Adipose tissue (tissue), 3 donors: ENCODE results near the gene PARK7. TPM values are rescaled to one million over a fixed set of nuclear protein-coding genes. Genes with fewer than 3 reads are reported as not detected.
A peak's percentile ranks its signal among the peaks of the same experiment; 100 is the strongest.
"Not testable (repeated sequence)": the region's sequence is repeated elsewhere in the genome, so short reads cannot be mapped to it uniquely, and the experiment has no call there.

Source experiments
- H3K27ac ChIP-seq: one replicate; pipeline ENCODE4 v1.5.1; 2013; ENCODE audit warnings: low read depth, low read length
- WGBS, 3 donors: extraction: QIAGEN DNeasy Blood & Tissue Kit; methylation state at CpG; one replicate each; pipeline ENCODE4 v1.1.7; 2013; 5-methylcytosine and 5-hydroxymethylcytosine counted together
- polyA plus RNA-seq, 3 donors: library from polyadenylated mRNA; stranded (reverse); fragments of 200-250 nt; gene quantifications; one replicate each; pipeline ENCODE4 v1.2.3, GENCODE V29; 2013
- donor health status: healthy with polysubstance abuse.
- donor health status: Bipolar disorder and iron deficiency.
- donor health status: healthy.

PARK7 gene
- polyA plus RNA-seq, 3 donors = 173 to 397 (median 342) TPM

- 51 to 60% (median 58%) methylated on average over 14 of the region's 14 CpGs for WGBS, 3 donors
- no peak within 1 kb of the TSS for H3K27ac ChIP-seq
Measured at GRCh38 chr1:7940745-7941436, 20.6 kb upstream of the PARK7 start, which contains the start of gene TNFRSF9. Gene TNFRSF9, minus strand, starts transcription at chr1:7940839. Its CDS starts 845 bp downstream, at chr1:7939994.

DNA sequence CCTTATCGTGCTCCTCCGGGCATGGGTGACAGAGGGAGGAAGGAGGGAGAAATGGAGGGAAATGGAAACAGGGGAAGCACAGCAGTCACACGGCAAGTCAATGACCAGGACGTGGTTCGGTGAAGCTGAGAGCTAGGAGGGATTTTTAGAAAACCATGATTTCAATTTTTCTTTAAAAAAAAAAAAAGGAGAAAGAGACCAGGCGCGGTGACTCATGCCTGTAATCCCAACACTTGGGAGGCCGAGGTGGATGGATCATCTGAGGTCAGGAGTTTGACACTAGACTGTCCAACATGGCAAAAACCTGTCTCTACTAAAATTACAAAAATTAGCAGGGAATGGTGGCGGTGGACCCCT lies 20.1 kb upstream of the PARK7 start:
- 57 to 77% (median 59%) methylated on average over 9 of the region's 9 CpGs for WGBS, 3 donors
- no peak overlapping the region for H3K27ac ChIP-seq

DNA sequence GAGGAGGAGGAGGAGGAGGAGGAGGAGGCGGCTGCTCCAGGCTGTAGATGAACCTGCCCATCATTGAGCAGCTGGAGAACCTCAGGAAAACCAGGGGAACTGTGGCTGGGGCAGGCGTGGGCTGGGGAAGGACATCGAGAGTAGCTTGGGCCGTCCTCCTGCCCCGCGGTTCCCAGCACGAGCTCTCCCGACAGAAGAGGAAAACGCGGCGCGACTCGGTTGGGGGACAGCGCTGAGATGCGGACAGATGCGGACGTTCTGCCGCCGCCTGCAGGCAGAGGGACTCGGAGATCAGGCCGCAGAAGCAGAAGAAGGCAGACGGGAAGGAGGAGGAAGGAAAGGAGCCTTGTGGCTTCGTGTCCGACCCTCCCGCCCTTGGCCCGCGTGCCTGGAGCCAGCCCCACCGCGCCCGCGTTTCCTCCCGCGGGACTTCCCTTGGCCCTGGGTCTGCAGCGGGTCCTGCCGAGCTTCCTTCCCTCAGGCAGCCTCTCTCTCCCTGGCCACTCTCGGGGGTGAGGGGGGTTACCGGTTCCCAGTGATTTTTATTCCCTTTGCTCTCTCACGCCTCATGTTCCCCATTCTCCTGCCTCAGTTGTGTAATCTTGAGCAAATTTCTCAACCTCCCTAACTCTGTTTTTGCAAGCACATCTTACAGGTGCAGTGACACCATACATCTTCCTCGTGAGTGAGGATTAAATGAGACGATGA lies 19.1 kb upstream of the PARK7 start:
- 6 to 7% (median 6%) methylated on average over 35 to 40 of the region's 40 CpGs for WGBS, 3 donors
- H3K27ac ChIP-seq = no peak overlapping the region

GRCh38 chr1:7943251-7943650 lies 18.3 kb upstream of the PARK7 start:
- WGBS, 3 donors = 54 to 71% (median 65%) methylated on average over 2 of the region's 2 CpGs

DNA sequence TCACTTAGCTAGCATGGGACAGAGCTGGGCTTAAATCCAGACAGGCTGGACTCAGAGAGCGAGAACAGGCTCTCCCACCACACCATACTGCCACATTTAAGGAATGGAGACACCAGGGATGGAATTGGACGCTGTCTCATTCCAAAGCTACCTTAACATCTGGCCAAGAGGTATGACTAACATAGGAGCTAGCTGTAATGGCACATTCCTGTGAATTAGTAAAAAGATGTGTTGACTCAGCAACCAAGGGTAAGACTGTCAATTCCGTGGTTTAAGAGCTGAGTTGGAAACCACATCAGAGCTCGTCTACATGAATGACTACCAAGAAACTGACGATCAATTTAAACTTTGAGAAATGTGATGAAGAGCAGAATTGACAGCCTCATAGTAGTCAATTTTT lies 12.6 kb upstream of the PARK7 start:
- WGBS, 3 donors = 68 to 74% (median 69%) methylated on average over 5 of the region's 5 CpGs
- H3K27ac ChIP-seq = no peak overlapping the region

More at GRCh38 chr1:7943251-7943650, 18.3 kb upstream of the PARK7 start:
- H3K27ac ChIP-seq = no peak overlapping the region

DNA sequence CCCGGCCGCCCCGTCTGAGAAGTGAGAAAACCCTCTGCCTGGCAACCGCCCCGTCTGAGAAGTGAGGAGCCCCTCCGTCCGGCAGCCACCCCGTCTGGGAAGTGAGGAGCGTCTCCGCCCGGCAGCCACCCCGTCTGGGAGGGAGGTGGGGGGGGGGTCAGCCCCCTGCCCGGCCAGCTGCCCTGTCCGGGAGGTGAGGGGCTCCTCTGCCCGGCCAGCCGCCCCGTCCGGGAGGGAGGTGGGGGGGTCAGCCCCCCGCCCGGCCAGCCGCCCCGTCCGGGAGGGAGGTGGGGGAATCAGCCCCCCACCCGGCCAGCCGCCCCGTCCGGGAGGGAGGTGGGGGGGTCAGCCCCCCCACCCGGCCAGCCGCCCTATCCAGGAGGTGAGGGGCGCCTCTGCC lies 8.7 kb upstream of the PARK7 start:
- H3K27ac ChIP-seq = not testable (repeated sequence)
- 93 to 100% (median 97%) methylated on average over 3 to 26 of the region's 30 CpGs for WGBS, 3 donors

DNA sequence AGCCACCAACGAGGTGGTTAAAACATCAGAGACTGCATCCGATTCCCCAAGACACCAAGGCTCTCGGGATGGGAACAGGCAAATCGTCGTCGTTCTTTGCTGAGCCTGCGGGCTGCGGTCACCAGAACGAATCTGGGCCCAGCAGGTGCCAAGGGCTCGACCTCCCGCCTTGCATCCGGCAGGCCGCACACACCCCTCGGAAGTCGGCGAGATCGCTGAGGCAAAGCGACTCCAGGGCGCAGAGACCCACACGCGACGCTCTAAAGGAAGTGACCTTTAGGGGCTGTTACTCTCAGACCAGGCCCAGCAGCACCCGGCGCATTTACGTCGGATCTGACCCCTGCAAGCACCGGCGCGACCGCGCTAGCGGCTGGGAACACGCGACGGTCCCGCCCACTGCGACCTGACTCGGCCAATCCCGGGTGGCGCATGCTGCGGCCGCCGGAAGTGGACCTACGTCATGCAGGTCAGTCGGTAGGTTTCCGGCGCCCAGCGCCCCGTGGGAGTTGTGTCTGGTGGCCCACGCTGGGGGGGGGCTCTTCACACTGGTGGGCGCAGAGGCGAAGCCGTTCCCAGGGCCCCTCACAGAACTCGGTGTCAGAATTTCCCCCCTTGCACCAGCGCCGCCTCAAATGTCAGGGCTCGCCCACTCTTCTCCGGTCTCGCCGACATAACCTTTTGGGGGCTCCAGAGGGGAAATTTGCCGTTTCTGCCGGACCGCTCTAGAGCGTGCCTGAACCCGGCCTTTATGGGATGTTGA lies 7.5 kb upstream of the PARK7 start:
- peak overlapping the region; percentile 69 for H3K27ac ChIP-seq
- 1% methylated on average over 63 to 65 of the region's 65 CpGs for WGBS, 3 donors

- WGBS, 3 donors = 66 to 72% (median 71%) methylated on average over 7 of the region's 7 CpGs
- no peak overlapping the region for H3K27ac ChIP-seq
Measured at GRCh38 chr1:7954683-7955082, 6.8 kb upstream of the PARK7 start.

DNA sequence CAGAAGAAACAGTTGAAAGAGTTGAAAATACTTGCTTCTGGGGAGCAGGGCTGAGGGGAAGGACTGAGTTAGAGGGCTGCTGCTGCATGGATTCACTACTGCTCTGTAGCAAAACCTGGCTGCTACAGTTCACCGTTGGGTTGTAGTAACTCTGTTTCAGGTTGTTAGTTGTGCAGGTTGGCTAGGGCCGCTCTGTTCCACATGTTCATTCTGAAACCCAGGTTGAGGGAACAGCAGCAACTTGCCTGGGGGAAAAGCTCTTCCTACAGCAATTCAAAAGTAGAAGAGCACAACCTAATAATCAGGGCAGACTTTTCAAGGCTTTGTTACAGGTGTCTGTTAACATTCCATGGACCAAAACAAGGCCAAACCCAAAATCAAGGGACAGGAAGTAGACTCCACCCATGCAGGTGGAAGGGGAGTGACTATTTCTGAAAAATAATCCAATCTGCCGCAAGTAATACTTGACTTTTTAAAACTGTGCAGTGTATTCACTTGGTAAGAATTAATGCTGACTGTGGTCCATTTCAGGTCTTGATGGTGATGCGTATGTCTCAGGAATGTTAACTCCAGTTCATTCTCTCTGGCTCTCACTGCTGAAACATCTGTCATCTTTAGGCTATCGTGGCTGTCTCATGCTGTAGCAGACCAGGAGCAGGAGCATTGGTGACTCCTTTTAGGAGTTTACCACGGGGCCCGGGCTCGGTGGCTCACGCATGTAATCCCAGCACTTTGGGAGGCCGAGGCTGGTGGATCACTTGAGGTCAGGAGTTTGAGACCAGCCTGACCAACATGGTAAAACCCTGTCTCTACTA lies 5.1 kb upstream of the PARK7 start:
- WGBS, 3 donors = 82 to 88% (median 86%) methylated on average over 10 of the region's 10 CpGs
- no peak overlapping the region for H3K27ac ChIP-seq

DNA sequence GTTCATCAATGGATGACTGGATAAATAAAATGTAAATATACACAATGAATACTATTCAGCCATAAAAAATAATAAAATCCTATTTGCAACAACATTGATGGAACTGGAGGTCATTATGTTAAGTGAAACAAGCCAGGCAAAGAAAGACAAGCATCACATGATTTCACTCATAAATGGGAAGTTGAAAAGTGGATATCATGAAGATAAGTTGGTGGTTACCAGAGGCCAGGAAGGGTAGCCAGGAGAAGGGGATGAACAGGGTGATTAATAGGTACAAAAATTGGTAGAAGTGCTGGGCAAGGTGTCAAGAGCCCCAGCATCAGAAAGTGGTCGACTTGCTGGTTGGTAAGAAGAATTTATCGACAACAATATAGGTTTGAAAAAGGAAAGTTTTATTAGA lies 1.3 kb upstream of the PARK7 start:
- WGBS, 3 donors = 81 to 89% (median 88%) methylated on average over 2 of the region's 2 CpGs
- no peak overlapping the region for H3K27ac ChIP-seq

- peak overlapping the region; percentile 73 for H3K27ac ChIP-seq
- 0 to 2% (median 0%) methylated on average over 3 of the region's 3 CpGs for WGBS, 3 donors
Measured at GRCh38 chr1:7960867-7961215, 670 bp upstream of the PARK7 start.

- peak overlapping the region; percentile 73 for H3K27ac ChIP-seq
- 0% methylated on average over 10 of the region's 10 CpGs for WGBS, 3 donors
Measured at GRCh38 chr1:7962014-7962335, 464 bp downstream of the PARK7 start.

DNA sequence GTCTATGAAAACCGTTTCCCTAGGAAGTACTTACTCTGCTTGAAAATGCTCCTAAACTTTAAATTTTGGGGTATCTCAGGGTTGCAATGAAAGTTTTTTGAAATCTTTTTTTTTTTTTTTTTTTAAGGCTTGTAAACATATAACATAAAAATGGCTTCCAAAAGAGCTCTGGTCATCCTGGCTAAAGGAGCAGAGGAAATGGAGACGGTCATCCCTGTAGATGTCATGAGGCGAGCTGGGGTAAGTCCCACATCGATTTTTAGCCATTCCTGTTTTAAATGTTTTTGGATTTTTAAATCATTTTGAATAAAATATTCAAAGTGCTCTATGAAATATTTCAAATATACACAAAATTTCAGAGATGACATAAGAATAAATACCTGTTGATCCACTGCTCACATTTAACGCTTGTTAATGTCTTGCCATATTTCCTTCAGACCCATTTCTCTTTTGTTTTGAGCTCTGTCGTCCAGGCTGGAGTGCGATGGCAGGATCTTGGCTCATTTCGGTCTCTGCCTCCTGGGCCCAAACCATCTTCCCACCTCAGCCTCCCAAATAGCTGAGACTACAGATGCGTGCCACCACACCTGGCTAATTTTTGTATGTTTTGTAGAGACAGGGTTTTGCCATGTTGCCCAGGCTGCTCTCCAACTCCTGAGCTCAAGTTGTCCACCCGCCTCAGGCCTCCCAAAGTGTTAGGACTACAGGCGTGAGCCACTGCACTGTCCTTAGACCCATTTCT lies 1.3 kb downstream of the PARK7 start:
- H3K27ac ChIP-seq = no peak overlapping the region
- 84 to 87% (median 84%) methylated on average over 11 of the region's 11 CpGs for WGBS, 3 donors

DNA sequence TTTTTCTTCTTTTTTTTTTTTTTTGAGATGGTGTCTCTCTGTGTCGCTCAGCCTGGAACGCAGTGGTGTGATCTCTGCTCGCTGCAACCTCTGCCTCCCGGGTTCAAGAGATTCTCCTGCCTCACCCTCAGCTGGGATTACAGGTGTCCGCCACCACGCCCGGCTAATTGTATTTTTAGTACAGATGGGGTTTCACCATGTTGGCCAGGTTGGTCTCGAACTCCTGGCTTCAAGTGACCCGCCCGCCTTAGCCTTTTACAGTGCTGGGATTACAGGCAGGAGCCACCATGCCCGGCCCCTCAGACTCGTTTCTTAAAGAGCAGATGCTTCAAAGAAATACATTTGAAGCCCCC lies 1.8 kb downstream of the PARK7 start:
- not testable (repeated sequence) for H3K27ac ChIP-seq
- 95 to 97% (median 96%) methylated on average over 12 of the region's 12 CpGs for WGBS, 3 donors

DNA sequence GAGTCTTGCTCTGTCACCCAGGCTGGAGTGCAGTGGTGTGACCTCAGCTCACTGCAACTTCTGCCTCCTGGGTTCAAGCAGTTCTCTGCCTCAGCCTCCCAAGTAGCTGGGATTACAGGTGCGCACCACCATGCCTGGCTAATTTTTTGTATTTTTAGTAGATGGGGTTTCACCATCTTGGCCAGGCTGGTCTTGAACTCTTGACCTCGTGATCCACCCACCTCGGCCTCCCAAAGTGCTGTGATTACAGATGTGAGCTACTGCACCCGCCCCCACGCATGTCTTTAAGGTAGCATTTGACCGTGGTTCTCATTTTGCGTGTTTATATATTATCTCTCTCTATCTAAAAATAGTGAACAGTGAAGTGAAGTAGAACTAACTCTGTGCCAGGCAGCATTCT lies 2.3 kb downstream of the PARK7 start:
- H3K27ac ChIP-seq = not testable (repeated sequence)
- 87 to 96% (median 90%) methylated on average over 7 of the region's 7 CpGs for WGBS, 3 donors

GRCh38 chr1:7964476-7964875 lies 3.0 kb downstream of the PARK7 start:
- no peak overlapping the region for H3K27ac ChIP-seq
- WGBS, 3 donors = 64 to 87% (median 80%) methylated on average over 3 of the region's 3 CpGs

- WGBS, 3 donors = 39 to 51% (median 46%) methylated on average over 1 of the region's 1 CpG
- no peak overlapping the region for H3K27ac ChIP-seq
Measured at GRCh38 chr1:7967196-7967595, 5.7 kb downstream of the PARK7 start.

DNA sequence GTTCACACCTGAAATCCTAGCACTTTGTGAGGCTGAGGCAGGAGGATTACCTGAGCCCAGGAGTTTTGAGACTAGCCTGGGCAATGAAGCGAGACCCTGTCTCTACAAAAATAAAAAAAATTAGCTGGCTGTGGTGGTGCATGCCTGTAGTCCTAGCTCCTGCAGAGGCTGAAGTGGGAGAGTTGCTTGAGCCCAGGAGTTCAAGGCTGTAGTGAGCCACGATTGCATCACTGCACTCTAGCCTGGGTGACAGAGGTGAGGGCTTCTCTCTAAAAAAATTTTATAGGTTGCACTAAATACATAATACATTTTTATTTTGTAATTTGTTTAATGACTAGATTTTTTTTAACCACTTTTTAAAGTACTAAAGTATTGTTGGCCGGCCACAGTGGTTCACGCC lies 6.1 kb downstream of the PARK7 start:
- 85 to 86% (median 85%) methylated on average over 4 of the region's 4 CpGs for WGBS, 3 donors
- H3K27ac ChIP-seq = no peak overlapping the region
